COR-L47 (cell line): ENCODE data around the gene MC4R.

Source experiments
- DNase-seq: peaks from one replicate; lab custom pipeline; 2025; lab: John Stamatoyannopoulos, UW

MC4R gene

DNA sequence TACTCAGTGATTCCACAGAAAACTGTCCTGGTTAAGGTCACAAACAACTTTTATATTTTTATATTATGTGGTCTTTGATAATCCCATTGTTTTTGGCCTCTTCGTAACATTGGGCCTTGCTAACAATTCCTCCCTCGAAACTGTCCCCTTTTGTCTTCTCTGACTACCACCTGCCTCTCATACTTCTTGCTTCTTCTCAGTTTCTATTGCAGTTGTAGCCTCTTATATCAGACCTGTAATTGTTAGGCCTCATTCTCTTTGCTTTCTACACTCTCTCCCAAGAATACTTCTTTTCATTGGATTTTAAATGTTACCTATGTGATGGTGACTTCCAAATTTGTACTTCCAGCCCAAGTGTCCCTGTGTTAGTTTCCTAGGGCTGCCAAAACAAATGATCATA, 44.7 kb downstream of the MC4R start:
- no peak for DNase-seq

DNA sequence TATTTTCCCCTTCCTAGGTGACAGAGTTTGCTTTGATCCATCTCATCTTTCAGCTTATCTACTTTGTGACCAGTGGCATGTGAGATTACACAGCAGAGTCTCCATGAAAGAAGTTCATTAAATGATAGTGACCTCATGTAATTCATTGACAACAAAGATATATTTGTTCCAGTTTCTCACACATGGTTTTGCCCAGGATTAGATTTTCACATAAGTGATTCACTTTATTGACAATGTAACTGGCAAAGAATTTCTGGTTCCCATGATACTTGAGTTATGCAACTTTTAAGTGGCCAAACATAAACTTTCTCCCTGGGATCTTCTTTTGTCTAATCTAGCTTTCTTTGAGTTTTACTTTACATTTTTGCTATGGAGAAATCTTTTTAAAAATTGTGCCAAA, 50.0 kb downstream of the MC4R start:
- no peak for DNase-seq
